HFF-Myc (cell line): ENCODE results near the gene CMTM3.
"Not testable (repeated sequence)": the region's sequence is repeated elsewhere in the genome, so short reads cannot be mapped to it uniquely, and the experiment has no call there.

Source experiments
- DNase-seq: peaks from one replicate; pipeline ENCODE4 v3.0.0-alpha.2; 2011; ENCODE audit warnings: low read depth; ENCODE audit errors: extremely low read depth
- H3K4me3 ChIP-seq: replicated peaks from 2 replicates; pipeline ENCODE4 v1.5.1; 2011; ENCODE audit warnings: low read depth, mild to moderate bottlenecking, control low read depth, low read length
- CTCF ChIP-seq: IDR thresholded peaks from 2 replicates; pipeline ENCODE4 v1.5.1; 2012; ENCODE audit warnings: mild to moderate bottlenecking, low read depth, low read length, control low read depth; ENCODE audit errors: missing control alignments

CMTM3 gene

GRCh38 chr16:66623755-66624154, 19.3 kb downstream of the CMTM3 start:
- no peak overlapping the region for H3K4me3 ChIP-seq
- no peak for DNase-seq
- no peak for TF ChIP-seq CTCF

- not testable (repeated sequence) for DNase-seq, H3K4me3 ChIP-seq
These were observed 23.3 kb downstream of the CMTM3 start for GRCh38 chr16:66627611-66628378.

- DNase-seq, result no peak
These were observed 25.4 kb downstream of the CMTM3 start for GRCh38 chr16:66629856-66630255.

GRCh38 chr16:66630561-66631260, 26.2 kb downstream of the CMTM3 start:
- DNase-seq, H3K4me3 ChIP-seq: not testable (repeated sequence)

More at GRCh38 chr16:66629856-66630255, 25.4 kb downstream of the CMTM3 start:
- H3K4me3 ChIP-seq, result no peak overlapping the region
- no peak for TF ChIP-seq CTCF

- DNase-seq, H3K4me3 ChIP-seq: not testable (repeated sequence)
These were observed 27.1 kb downstream of the CMTM3 start for GRCh38 chr16:66631558-66631957.

- DNase-seq, result no peak
- no peak for TF ChIP-seq CTCF
- H3K4me3 ChIP-seq, result no peak overlapping the region
These were observed 30.2 kb downstream of the CMTM3 start for GRCh38 chr16:66634527-66635196.

GRCh38 chr16:66635406-66635805, 30.9 kb downstream of the CMTM3 start:
- no peak for DNase-seq
- no peak for TF ChIP-seq CTCF
- H3K4me3 ChIP-seq, result no peak overlapping the region

GRCh38 chr16:66636199-66636598, 31.7 kb downstream of the CMTM3 start:
- no peak overlapping the region for H3K4me3 ChIP-seq
- DNase-seq, result no peak
- no peak for TF ChIP-seq CTCF
